T-helper 2 cell treated with Interferon-gamma antibody and Interleukin-4, amounts not matched to agents 5 μg/mL and 100 μg/mL, for 36 hours (primary cell): ENCODE measurements around the gene TMEM47.
A peak's percentile ranks its signal among the peaks of the same experiment; 100 is the strongest.

Source experiments
- DNase-seq: peaks from one replicate; pipeline ENCODE4 v3.0.0; 2021; ENCODE audit warnings: low spot score
- H3K27ac Mint-ChIP-seq: one replicate; pipeline ENCODE4 v1.8.0; 2021; ENCODE audit warnings: mild to moderate bottlenecking, mixed read lengths
- H3K27me3 Mint-ChIP-seq: one replicate; pipeline ENCODE4 v1.8.0; 2021; ENCODE audit warnings: low read depth, mixed read lengths
- H3K36me3 Mint-ChIP-seq: one replicate; pipeline ENCODE4 v1.8.0; 2021; ENCODE audit warnings: low read depth, mixed read lengths
- H3K4me1 Mint-ChIP-seq: one replicate; pipeline ENCODE4 v1.8.0; 2021; ENCODE audit warnings: low read depth, mixed read lengths
- H3K4me3 Mint-ChIP-seq: one replicate; pipeline ENCODE4 v1.8.0; 2022; ENCODE audit warnings: mild to moderate bottlenecking, moderate library complexity, mixed read lengths
- H3K9me3 Mint-ChIP-seq: one replicate; pipeline ENCODE4 v1.8.0; 2021; ENCODE audit warnings: mixed read lengths

Gene TMEM47

GRCh38 chrX:34656842-34657725, at the start of gene TMEM47:
Gene TMEM47 (minus strand): TSS chrX:34657285. CDS start chrX:34657029, 256 bp downstream.
- Mint-ChIP-seq H3K27me3 (peaks cover 23% of the 10 kb centered on the region), H3K27ac (no peak within 1 kb of the TSS), H3K4me3 (peak within 1 kb of the TSS; percentile 49), H3K9me3 (no peaks in the 10 kb centered on the region), H3K4me1 (peaks cover 3% of the 10 kb centered on the region), H3K36me3 (no peaks in the 10 kb centered on the region)
- DNase-seq, result peak; percentile 6

DNA sequence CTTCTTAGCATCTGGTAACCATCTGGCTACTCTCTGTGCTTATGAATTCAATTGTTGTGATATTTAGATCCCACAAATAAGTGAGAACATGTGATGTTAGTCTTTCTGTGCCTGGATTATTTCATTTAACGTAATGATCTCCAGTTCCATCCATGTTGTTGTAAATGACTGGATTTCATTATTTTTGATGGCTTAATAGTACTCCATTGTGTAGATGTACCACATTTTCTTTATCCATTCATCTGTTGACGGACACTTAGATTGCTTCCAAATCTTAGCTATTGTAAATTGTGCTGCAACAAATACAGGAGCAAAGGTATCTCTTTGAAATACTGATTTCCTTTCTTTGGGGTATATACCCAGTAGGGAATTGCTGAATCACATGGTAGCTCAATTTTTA, 30.0 kb upstream of the TMEM47 start:
- Mint-ChIP-seq H3K4me1 (no peaks in the 10 kb centered on the region), H3K27ac (no peak overlapping the region), H3K27me3 (no peaks in the 10 kb centered on the region), H3K4me3 (no peak overlapping the region), H3K9me3 (peaks cover 17% of the 10 kb centered on the region), H3K36me3 (no peaks in the 10 kb centered on the region)
- DNase-seq, result no peak

DNA sequence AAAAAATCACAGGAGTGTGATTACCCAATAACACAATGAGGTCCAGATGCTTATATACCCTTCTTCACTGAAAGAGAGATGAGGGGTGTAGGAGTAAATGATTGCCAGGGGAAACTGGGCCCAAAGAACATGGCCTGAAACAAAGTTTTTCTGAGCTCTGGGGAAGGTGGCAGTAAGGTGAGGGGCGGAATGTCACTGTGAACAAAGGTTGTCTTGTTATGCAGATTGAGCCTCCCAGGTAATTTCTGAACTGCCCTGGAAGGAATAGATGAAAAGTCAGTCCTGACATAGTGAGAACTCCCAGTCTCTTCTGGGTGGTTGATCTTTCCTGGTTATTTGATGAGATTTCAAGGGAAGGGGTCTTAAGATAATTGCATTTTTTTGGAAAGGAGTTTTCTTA, 2.5 kb upstream of the TMEM47 start:
- Mint-ChIP-seq H3K27ac (no peak overlapping the region), H3K4me3 (no peak overlapping the region), H3K9me3 (no peaks in the 10 kb centered on the region), H3K27me3 (peaks cover 21% of the 10 kb centered on the region), H3K36me3 (no peaks in the 10 kb centered on the region), H3K4me1 (peaks cover 3% of the 10 kb centered on the region)
- no peak for DNase-seq

- H3K36me3 Mint-ChIP-seq, result no peaks in the 10 kb centered on the region
- peaks cover 23% of the 10 kb centered on the region for H3K27me3 Mint-ChIP-seq
- H3K9me3 Mint-ChIP-seq, result no peaks in the 10 kb centered on the region
- H3K4me1 Mint-ChIP-seq, result peaks cover 3% of the 10 kb centered on the region
- no peak overlapping the region for H3K4me3 Mint-ChIP-seq
- no peak overlapping the region for H3K27ac Mint-ChIP-seq
- no peak for DNase-seq
Measured at GRCh38 chrX:34658326-34658725, 1.2 kb upstream of the TMEM47 start.

DNA sequence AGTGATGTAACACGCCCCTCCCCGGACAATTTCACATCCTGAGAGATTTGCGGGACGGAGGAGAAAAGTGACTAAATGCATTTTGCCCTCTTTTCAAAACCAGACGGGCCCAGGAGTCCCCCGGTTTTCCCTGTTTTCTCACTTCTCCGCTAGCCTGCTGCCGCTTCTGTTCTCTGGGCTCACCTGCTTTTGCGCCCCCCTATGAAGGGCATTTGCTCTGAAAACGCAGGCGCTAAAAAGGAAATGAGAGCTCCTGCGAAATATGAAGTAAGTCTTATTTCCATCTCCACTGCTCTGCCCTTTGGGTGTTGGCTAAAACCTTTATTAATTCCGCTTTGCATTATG, 613 bp upstream of the TMEM47 start:
- Mint-ChIP-seq H3K9me3 (no peaks in the 10 kb centered on the region), H3K36me3 (no peaks in the 10 kb centered on the region), H3K27me3 (peaks cover 23% of the 10 kb centered on the region), H3K27ac (no peak overlapping the region), H3K4me1 (peaks cover 3% of the 10 kb centered on the region), H3K4me3 (peak overlapping the region; percentile 42)
- no peak for DNase-seq

- H3K27ac Mint-ChIP-seq, result no peak overlapping the region
- H3K4me3 Mint-ChIP-seq, result peak overlapping the region; percentile 49
Measured at GRCh38 chrX:34656467-34656841, 631 bp downstream of the TMEM47 start.

GRCh38 chrX:34655501-34656455, 1.3 kb downstream of the TMEM47 start:
- Mint-ChIP-seq H3K27me3 (peaks cover 23% of the 10 kb centered on the region), H3K27ac (no peak overlapping the region), H3K9me3 (no peaks in the 10 kb centered on the region), H3K36me3 (no peaks in the 10 kb centered on the region), H3K4me1 (peaks cover 3% of the 10 kb centered on the region), H3K4me3 (peak overlapping the region; percentile 49)
- no peak for DNase-seq

More at GRCh38 chrX:34656467-34656841, 631 bp downstream of the TMEM47 start:
- H3K9me3 Mint-ChIP-seq, result no peaks in the 10 kb centered on the region
- peaks cover 3% of the 10 kb centered on the region for H3K4me1 Mint-ChIP-seq
- DNase-seq, result no peak
- H3K27me3 Mint-ChIP-seq, result peaks cover 23% of the 10 kb centered on the region
- H3K36me3 Mint-ChIP-seq, result no peaks in the 10 kb centered on the region

DNA sequence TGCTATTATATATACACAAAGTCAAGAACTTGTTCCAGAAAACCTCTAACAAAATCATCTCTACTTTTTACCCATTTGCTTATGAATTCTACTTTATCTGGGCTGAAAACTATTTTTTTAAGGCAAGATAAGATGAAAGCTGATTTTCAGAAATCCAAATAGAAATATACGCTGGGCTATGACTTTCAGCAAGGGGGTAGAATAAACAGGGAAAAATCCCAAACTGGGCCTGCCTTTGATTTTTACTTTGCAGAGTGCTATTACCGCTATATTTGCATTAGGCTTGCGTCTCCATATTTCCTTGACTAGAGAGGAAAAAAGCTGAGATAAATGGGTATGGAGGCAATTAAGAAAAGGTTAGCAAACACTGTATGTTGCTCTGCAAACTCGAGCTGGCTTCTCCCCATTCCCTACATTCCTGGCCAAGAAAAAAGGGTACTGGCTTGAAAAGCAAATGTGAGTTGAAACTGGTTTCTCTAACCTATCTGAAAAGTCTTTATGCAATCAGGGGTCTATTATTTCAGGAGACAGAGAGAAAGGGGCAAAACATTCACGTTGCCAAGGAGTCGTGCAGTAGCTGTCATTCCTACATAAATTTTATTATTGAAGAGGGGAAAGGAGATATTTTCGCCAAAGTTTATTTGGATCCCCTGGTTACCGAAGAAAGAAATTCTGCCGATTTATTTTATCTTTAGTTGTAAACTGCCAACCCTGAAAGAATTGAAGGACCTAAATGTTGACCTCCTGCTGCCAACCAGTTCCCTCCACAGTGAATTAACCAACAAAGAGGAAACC, 2.2 kb downstream of the TMEM47 start:
- Mint-ChIP-seq H3K4me3 (no peak overlapping the region), H3K4me1 (peaks cover 3% of the 10 kb centered on the region), H3K27me3 (peaks cover 23% of the 10 kb centered on the region), H3K9me3 (no peaks in the 10 kb centered on the region), H3K27ac (no peak overlapping the region), H3K36me3 (no peaks in the 10 kb centered on the region)
- no peak for DNase-seq

DNA sequence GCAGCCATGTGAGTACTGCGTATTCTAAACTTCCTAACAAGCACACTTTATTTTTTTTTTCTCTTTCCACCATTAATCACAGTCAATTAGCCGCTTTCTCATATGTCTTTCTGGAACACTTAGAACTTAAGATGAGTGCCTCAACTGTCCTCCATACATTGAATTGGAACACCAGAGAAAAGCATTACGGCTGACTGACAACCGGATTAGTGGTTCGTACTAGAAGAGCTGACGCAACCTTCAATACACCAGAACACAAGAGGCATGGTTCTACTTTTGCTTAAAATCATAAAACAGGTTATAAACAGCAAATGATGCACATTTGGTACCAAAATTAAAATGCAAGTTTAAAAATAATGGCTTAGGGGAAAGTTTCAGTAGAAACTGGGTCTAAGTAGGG, 3.3 kb downstream of the TMEM47 start:
- Mint-ChIP-seq H3K36me3 (no peaks in the 10 kb centered on the region), H3K4me3 (no peak overlapping the region), H3K27ac (no peak overlapping the region), H3K27me3 (peaks cover 23% of the 10 kb centered on the region), H3K4me1 (peaks cover 3% of the 10 kb centered on the region), H3K9me3 (no peaks in the 10 kb centered on the region)
- DNase-seq, result no peak

DNA sequence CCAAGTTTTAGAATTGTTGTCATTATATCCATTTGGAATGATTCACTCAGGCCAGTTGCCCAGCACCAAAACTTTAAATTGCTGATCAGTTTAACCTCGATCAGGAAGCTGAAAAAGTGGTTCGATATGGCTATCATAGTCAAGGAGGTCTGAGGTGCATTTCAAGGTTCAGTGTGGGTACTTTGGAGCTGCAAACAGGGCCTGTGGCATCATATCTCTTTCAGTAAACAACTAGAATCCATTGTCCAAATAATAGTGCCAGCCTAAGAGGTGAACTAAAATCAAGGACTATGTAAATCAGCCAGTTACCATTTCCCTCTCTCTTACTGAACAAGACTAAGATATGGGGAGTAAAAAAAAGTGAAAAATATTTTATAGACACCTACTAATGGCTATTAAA, 14.2 kb downstream of the TMEM47 start:
- Mint-ChIP-seq H3K9me3 (no peaks in the 10 kb centered on the region), H3K27ac (no peak overlapping the region), H3K4me3 (no peak overlapping the region), H3K27me3 (no peaks in the 10 kb centered on the region), H3K36me3 (no peaks in the 10 kb centered on the region), H3K4me1 (no peaks in the 10 kb centered on the region)
- no peak for DNase-seq

DNA sequence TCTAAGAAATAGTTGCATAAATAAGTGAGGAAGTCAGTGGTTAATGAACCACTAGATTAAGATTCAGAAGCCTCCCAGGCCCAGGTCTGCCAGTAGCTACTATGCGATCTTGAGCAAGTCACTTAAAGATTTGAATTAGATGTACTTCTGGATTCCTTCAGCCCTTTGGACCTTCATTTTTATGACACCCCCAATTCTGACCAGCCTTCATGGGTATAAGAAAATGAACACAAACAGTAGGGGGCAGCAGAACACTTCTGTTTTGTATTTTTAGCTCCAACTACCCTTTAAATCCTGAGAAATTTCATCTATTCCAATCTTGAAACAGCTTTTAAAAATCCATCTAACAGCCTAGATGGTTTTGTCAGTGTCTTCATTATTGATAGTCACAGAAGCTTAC, 19.0 kb downstream of the TMEM47 start:
- Mint-ChIP-seq H3K36me3 (no peaks in the 10 kb centered on the region), H3K27me3 (no peaks in the 10 kb centered on the region), H3K4me1 (no peaks in the 10 kb centered on the region), H3K9me3 (no peaks in the 10 kb centered on the region), H3K27ac (no peak overlapping the region), H3K4me3 (no peak overlapping the region)
- no peak for DNase-seq

- no peak overlapping the region for H3K4me3 Mint-ChIP-seq
- no peak for DNase-seq
- no peaks in the 10 kb centered on the region for H3K36me3 Mint-ChIP-seq
- H3K27me3 Mint-ChIP-seq, result no peaks in the 10 kb centered on the region
- no peaks in the 10 kb centered on the region for H3K4me1 Mint-ChIP-seq
- no peak overlapping the region for H3K27ac Mint-ChIP-seq
- no peaks in the 10 kb centered on the region for H3K9me3 Mint-ChIP-seq
Measured at GRCh38 chrX:34634349-34634748, 22.7 kb downstream of the TMEM47 start.

DNA sequence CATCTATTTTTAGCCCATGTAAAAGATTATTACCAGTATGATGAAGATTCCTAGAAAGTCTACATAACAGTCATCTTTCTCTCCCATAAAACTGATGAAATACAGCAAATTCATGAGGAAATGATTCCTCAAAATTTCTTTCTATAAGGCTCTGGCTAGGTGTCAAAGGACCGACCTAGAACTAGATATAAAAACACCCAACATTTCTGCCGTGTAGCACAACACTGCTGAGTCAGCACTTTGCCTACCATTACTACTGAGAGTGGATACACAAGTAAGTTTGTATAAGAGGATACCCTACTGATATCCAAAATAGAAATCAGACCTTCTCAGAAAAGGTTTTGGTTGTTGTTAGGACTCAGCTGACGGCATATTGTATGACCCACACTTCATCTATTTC, 24.7 kb downstream of the TMEM47 start:
- Mint-ChIP-seq H3K36me3 (no peaks in the 10 kb centered on the region), H3K4me1 (no peaks in the 10 kb centered on the region), H3K27me3 (no peaks in the 10 kb centered on the region), H3K9me3 (no peaks in the 10 kb centered on the region), H3K27ac (no peak overlapping the region), H3K4me3 (no peak overlapping the region)
- DNase-seq, result no peak
